Measurements from ENCODE around the gene DIAPH3. TPM values are rescaled to one million over a fixed set of nuclear protein-coding genes. Genes with fewer than 3 reads are reported as not detected.

The DIAPH3 gene
- total RNA-seq, 1 experiment from 2014 or later: 27.6 TPM

GRCh38 chr13:59789558-59789957, 374.2 kb downstream of the DIAPH3 start (continued):
- TF ChIP-seq USF1 (CRISPR knock-in tag; IDR thresholded peaks at IDR 0.05): no peak
- no peak for TF ChIP-seq ZNF138 (CRISPR knock-in tag; conservative IDR thresholded peaks at IDR 0.05)

- ATAC-seq (0 out of 2 replicates have a peak, but pooled peaks have one; percentile 34), DNase-seq (ENCODE audit: low spot score) (no peak)
- no peaks in the 10 kb centered on the region for H3K27me3 Mint-ChIP-seq (ENCODE audit: low read depth)
- no peak overlapping the region for H3K4me3 Mint-ChIP-seq
- H3K36me3 Mint-ChIP-seq: no peaks in the 10 kb centered on the region
- POLR2A ChIA-PET: interaction anchor here (0.7 kb wide), 1 partner anchor 534 kb away, joined by 3 read pairs; no protein-coding TSS in a partner anchor
- CTCF ChIA-PET: no interaction called here
- no peaks in the 10 kb centered on the region for H3K9me3 Mint-ChIP-seq
- H3K4me1 Mint-ChIP-seq: peaks cover 18% of the 10 kb centered on the region
- no peak overlapping the region for H3K27ac Mint-ChIP-seq
- no peak for TF ChIP-seq ZNF138 (CRISPR knock-in tag; conservative IDR thresholded peaks at IDR 0.05)
- no peak for TF ChIP-seq E2F4 (CRISPR knock-in tag; IDR thresholded peaks at IDR 0.05; ENCODE audit: borderline replicate concordance, low read depth)
- no peak for TF ChIP-seq KAT7 (CRISPR knock-in tag; IDR thresholded peaks at IDR 0.05; ENCODE audit: borderline replicate concordance)
- TF ChIP-seq CTCF (IDR thresholded peaks at IDR 0.05): no peak
- TF ChIP-seq CBFB (CRISPR knock-in tag; IDR thresholded peaks at IDR 0.05; ENCODE audit: low read depth): no peak
- TF ChIP-seq IRF2 (CRISPR knock-in tag; IDR thresholded peaks at IDR 0.05; ENCODE audit: borderline replicate concordance, low read depth): no peak
- no peak for TF ChIP-seq EMX1 (CRISPR knock-in tag; IDR thresholded peaks at IDR 0.05)
- TF ChIP-seq ZNF121 (CRISPR knock-in tag; IDR thresholded peaks at IDR 0.05): no peak
- no peak for TF ChIP-seq ZNF416 (CRISPR knock-in tag; IDR thresholded peaks at IDR 0.05)
- no peak for TF ChIP-seq AR (CRISPR knock-in tag; IDR thresholded peaks at IDR 0.05)
- no peak for TF ChIP-seq ARID4B (CRISPR knock-in tag; IDR thresholded peaks at IDR 0.05; ENCODE audit: borderline replicate concordance)
- no peak for TF ChIP-seq TCF7 (CRISPR knock-in tag; IDR thresholded peaks at IDR 0.05; ENCODE audit: low read depth)
- no peak for TF ChIP-seq GTF2I (CRISPR knock-in tag; conservative IDR thresholded peaks at IDR 0.05)
- TF ChIP-seq STAT6 (CRISPR knock-in tag; conservative IDR thresholded peaks at IDR 0.05; ENCODE audit: low read depth): no peak
- TF ChIP-seq ERG (CRISPR knock-in tag; IDR thresholded peaks at IDR 0.05): no peak
Measured at GRCh38 chr13:59787679-59788078, 376.0 kb downstream of the DIAPH3 start.

All from WTC11 (cell line).